Activated naive CD8-positive, alpha-beta T cell treated with anti-CD3 and anti-CD28 coated beads, Interleukin-2, amount 50 U/mL, for 16 hours (primary cell): ENCODE measurements around the gene UTS2R.

Source experiments
- DNase-seq: peaks from one replicate; pipeline ENCODE4 v3.0.0-alpha.2; 2020; ENCODE audit warnings: low read depth, low spot score

Gene UTS2R

DNA sequence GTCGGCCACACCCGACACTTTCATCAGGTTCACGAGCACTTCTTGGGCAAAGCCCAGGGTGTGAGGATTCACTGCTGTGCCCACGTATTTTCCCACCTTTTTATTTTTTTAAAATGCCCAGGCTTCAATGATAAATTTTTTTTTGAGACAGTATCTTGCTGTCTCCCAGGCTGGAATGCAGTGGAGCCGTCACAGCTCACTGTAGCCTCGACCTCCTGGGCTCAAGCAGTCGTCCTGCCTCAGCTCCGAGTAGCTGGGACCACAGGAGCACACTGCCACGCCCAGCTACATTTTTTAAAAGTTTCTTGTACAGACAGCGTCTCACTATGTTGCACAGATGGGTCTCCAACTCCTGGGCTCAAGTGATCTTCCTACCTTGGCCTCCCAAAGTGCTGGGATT lies 17.8 kb downstream of the UTS2R start:
- no peak for DNase-seq

DNA sequence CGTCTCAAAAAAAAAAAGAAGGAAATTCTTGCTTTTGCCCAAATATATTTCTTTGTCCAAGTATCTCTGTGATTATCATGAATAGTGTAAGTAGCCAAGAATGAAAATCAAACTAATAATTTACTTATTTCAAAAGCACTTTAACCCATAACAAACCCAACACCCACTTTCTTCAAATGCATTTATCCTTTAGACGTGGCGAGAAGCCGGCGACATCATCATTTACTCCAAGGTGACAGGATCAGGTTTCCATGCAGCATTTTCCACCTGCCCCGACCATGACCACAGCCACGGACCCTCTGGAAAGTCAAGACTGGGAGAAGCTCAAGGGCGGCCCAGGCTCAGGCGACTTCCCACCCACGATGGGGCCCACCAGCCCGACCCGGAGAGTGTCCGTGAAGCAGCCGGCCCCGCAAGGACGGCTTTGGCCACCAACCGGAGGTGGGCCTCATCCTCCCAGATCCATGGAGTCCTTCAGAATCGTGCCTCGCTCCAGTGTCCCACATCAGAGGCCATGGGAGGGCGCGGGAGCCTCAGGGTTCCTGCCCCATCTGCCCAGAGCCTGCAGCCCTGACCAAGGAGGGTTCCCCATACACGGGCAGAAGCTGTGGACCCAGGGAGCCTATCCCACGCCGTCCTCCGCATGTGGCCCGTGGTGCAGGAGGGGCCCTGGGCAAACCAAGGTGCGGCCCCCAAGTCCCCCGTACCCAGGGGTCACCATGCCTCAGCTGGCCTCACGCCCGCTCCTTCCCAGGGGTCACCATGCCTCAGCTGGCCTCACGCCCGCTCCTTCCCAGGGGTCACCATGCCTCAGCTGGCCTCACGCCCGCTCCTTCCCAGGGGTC lies 18.7 kb downstream of the UTS2R start:
- DNase-seq: no peak

DNA sequence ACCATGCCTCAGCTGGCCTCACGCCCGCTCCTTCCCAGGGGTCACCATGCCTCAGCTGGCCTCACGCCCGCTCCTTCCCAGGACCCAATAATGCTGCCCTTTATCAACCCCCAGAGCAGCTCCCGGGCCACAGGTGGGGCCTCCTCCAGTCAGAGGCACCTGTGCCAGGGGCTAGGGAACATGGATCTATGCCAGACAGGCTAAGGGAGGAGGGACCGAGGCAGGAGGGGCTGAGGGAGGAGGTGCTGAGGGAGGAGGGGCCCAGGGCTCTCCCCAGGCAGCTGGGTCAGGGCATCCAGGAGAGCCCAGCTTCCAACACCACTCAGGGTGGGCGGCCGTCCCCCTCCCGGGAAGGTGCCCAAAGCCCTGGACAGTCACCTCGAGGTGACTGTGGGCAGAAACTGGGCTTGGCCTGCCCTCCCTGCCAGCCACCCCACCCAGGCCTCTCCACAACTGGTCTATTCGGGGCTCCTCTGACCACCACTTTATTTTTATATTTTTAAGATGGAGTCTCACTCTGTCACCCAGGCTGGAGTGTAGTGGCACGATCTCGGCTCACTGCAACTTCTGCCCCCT lies 19.4 kb downstream of the UTS2R start:
- DNase-seq: no peak

DNA sequence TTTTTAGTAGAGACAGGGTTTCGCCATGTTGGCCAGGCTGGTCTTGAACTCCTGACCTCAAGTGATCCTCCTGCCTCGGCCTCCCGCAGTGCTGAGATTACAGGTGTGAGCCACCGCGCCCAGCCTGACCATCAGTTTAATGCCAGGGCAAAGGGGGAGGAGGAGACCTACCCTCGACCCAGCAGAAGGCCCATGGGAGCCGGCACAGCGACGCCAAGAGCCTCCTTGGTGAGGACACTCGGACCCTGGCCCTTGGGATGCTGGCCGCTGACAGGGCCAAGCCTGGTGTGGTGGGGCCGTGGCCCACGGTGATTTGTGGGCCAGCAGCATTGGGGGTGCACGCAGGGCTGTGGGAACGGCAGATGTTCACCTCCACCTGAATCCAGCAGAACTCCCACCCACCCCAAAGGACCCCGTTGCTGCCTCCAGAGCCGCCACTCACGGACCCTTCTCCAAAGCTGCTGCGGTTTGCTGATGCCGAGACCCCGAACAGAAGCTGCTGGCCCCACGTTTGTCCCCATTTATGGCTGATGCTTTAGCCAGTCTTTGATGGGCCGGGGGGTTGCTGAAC lies 20.0 kb downstream of the UTS2R start:
- DNase-seq: no peak

DNA sequence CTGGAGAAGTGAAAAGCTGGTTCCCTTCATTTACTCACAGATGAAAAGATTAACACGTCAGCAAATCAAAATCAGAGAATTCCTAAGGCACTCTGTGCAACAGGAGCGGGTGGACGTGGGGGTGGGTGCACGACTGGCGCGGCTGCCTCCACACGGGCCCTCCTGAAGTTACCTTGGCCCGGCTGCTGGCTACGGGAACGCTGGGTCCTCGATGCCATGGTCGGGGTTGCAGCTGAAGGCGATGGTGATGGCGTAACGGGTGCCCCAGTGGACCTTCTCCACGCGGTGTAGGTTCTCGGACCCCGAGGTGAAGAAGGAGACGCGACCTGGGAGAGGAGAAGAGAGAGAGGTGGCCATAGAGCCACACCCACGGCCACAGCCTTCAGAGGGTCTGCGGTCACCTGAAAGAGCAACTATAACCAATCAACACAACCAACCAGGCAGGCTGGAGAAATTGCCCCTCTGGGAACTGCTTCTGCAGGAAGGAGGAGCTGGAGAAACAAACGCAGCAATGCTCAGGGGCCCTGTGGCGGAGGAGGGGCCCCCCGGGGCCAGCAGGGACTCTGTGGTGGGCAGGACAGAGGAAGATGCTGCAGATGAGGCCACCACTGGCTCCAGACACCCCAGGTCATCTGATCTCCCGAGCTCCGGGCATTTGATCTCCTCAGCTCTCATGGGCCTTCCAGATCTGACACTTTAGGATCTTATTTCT lies 20.8 kb downstream of the UTS2R start:
- DNase-seq: no peak

DNA sequence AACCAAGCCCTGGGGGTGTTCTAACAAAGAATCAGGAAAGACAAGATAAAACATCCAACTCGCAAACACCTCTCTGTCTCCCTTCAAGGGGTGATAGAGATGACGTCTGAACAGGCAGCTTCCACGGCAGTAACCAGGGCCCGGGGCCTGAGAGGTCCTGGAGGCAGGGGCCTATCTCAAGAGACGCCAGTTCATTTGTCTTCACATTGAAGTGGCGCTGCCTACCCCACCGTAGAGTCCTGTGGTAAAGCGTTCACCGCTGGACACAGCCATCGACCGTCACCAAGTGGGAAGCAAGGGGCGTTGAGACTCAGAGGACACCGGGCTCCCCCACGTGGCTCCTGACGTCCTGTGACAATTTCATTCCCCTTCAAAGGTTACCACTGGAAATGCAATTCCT lies 21.4 kb downstream of the UTS2R start:
- DNase-seq: no peak

DNA sequence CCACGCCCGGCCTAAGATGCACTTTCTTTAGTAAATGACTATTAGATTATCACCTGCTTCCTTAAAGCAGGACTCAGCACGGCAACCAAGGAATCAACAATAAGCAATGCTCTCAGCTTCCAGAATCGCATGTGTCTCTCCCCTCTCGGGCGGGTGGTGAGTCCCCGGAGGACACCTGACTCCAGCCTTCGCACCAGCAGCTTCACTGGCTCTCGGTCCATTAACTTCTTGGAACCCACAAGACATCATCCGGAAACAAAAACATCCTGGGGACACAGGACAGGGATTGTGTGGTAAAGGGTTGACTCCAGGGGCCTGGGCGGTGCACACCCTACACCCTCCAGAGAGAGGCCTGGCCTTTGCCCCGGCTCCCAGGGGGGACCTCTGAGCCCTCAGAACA lies 22.7 kb downstream of the UTS2R start:
- DNase-seq: no peak

DNA sequence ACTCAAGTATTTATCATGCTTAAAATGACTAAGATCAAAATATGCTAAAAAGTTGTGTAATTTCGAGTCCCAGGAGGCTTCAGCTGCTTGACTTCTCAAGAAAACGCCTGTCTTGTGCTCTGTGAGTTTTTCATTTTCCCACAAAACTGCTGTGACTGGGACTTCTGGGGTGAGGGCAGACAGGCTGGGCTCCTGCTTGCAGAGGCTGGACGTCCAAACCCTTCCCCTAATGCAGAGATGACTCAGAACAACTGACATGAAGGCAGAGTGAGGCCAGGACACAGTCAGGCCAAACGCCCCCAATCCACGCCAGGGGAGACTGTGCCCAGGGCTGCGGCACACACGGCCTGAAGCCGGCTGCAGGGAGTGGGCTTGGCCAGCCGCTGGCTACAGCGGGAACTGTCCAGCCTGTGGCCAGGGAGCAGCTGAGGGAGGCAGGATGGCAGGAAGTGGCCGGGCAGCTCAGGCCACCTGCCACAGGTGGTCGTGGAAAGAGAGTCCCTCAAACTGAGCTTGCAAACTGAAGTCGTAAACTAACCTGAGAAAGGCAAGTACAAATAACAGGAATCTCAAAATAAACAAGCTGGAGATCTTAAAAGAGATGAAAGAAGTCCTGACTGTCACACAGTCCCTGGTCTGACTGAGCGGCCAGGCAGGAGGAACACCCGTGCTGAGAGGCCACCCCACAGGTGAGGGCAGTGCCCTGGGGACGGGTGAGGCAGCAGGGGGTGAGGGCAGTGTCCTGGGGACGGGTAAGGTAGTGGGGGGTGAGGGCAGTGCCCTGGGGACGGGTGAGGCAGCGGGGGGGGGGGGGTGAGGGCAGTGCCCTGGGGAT lies 25.3 kb downstream of the UTS2R start:
- DNase-seq: no peak

DNA sequence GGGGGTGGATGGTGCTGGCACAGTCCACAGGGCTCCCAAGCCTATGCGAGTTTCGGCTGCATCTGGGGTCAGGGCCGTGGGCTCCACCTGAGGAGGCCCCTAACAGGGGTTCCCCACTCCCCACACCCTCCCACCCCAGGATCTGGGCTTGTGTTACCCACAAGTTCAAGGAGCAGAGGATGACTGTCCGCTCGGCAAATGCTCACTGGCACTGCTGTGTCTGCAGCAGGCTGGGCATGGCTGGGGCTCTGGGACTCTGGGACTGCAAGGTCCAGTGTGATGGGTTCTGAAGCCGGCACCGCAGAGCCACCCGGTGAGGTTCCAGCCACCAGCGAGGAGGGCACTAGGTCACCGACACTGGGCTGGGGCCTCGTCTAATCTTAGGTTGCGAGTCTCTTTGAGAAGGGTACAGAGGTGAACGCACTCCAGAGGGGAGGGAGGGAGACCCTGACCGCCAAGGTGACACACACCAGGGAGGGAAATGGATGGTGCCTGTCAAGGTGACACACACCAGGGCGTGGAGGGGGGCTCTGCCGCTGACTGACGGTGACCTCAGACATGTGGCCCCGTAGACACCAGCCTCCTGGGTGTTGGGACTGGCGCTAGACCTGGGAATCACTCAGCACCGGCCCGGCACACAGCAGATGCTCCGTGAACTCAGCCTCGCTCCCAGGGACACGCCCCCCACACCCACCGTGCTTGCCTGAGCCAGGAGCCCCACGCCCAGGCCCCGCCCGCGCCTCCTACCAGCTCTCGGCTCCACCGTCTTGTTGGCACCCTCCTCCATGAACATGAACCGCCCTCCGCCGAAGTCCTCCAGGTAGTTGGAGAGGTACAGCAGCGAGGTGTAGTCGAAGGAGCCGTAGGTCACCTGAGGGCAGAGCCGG lies 26.1 kb downstream of the UTS2R start:
- no peak for DNase-seq

DNA sequence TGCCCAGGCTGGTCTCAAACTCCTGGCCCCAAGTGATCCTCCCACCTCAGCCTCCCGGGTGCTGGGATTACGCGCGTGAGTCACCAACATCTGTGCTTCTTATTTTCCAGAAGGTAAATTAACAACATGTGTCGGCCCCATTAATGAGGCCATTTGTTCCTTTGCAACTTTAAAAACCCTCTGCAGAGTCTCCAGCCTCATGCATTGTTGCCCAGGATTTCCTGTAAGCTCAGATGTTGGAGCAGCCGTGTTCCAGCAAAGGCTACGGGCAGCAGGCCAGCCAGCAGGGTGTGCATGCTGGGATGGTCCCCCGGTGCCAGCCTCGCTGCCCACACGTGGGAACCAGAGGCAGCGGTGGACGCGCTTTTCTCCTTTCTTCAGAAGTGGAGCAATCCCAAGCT lies 27.5 kb downstream of the UTS2R start:
- no peak for DNase-seq

DNA sequence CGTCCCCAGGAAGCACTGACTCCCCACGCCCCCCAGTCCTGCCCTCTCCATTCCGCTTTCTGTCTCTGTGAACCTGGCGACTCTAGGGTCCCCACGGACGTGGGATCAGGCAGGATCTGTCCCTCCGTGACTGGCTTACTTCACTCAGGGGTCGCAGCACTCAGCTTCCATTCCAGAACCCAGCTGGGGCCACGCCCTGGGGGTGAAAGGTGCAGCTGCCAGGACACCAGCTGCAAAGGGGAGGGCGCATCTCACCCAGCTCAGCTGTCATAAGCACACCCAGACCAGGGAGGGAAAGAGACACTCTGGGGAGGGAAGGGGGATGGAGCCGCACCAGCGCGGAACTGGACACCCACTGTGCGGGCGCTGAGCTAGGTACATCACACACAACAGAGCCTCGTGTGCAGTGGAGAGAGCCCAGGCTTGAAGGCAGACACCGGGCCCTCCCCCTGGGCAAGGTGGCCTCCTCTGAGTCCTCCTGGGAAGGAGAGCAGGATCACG lies 28.1 kb downstream of the UTS2R start:
- no peak for DNase-seq

DNA sequence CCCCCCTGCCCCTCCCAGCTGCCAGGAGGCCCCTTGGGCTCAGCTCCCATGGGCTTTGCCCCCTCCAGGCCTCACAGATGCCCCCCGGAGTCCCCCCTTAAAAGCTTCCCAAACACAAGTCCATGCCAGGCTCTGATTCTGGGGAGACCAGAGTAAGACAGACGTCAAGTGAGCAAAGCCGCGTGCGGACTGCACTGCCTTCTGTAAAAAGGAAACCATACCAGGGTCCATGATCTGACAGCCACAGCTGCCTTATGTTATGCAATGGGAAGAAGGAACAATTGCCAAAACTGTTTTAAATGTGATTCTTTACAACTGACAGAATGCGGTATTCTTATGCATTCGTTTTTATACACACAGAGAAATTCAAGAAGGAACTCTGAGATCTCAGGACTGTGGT lies 28.6 kb downstream of the UTS2R start:
- DNase-seq: no peak

DNA sequence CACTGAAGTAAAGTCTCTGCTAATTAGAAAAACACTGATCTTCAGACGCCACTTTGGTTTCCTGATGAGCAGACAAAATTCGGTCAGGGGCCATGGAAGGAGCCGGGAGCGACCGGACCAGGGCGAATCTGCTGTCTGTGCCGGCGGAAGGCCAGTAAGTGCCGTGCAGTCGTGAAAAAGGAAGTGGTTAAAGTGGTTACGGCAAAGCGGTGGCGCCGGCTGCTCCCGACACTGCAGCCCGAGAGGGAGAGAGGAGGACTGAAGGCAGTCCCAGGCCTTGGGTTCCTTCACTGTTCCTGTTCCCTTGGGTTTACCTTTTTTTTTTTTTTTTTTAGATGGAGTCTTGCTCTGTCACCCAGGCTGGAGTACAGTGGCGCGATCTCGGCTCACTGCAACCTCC lies 29.3 kb downstream of the UTS2R start:
- DNase-seq: no peak

DNA sequence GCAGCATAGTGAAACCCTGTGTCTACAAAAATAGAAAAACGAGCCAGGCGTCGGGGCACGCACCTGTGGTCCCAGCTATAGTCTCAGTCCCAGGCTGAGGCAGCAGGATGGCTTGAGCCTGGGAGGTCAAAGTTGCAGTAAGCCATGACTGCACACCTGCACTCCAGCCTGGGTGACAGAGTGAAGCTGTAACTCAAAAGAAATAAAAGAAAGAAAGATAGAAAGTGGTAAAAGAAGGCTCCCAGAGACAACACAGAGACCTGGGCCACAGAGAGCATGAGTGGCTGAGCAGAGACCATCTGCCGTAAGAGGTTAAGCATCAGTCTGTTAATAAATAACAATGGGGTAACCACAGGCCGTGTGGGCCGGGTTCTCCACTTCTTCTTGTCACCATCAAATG lies 31.3 kb downstream of the UTS2R start:
- no peak for DNase-seq

DNA sequence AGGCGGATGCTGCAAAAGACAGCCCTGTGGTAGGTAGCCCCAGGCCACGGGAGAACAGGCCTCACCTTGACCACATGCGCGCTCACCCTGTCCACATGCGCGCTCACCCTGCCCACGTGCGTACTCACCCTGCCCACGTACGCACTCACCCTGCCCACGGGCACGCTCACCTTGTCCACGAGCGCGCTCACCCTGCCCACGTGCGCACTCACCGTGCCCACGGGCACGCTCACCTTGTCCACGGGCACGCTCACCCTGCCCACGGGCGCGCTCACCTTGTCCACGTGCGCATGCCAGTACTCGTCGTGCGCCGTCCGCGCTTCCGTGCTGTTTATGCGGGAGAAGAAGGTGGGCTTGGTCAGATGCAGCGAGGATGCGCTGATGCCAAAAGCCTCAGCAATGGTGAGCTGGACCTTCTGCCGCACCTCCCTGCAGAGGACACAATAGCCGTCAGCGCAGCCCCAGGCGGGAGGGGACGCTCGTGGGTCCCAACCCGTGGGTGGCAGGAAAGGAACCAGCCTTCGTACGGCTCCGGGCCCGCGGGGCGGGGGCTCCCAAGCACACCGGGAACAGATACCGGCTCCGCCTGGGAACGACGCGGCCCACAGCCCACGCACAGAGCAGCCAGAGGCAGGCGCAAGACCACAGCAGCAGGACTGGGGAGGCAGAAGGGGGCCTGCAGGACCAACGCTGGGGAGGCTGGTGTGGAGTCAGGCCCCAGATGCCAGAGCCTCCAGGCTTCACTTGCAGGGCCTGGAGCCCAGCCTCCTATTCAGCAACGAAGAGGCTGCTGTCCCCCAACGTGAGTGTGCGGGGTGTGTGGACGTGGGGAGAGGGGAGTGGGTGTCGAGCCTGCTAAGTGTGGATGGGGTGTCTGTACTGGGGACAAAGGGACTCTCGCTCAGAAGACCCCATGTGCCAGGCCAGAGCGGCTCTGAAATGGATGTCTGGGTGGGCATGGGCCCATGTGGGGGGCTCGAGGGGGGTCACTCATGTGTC lies 32.4 kb downstream of the UTS2R start:
- no peak for DNase-seq

DNA sequence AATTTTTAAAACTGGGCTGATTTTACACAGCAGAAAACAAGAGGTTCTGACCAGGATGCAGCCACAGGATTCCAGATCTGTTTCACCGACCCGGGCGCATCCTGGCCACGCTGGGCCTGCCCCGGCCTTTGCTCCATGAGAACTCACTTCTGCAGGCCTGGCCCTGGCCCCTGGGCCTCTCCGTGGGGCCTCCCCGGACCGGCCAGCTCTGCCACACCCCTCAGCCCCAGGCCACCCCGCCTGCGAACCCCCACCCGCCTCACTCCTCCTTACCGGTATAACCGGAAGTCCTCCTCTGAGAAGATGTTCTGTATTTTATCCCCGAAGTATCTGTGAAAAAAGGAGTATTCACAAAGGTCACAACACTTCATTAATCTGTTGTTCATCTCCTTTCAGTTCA lies 33.5 kb downstream of the UTS2R start:
- DNase-seq: no peak

DNA sequence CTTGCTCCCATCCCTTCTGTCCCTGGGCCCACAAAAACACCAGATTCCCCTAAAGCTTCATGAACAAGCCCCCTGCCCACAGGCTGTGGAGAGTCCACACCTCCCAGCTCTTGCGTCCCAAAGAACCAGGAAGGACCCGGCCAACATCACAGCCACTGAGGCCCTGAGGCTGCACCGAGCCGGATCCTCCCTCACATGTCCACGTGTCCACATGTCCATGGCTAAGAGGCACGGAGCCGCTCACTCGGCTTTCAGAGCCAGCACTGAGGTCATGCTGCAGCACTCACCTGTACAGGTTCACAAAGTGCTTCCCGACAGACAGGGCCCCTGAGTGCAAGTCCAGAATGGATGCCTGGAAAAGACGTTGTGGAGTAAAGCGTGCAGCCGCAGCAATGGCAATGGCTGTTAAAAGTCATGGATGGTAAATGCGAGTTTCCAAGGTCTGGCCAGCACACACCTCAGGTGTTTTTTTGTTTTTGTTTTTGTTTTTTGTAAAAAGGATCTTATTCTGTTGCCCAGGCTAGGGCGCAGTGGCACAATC lies 34.6 kb downstream of the UTS2R start:
- DNase-seq: no peak

DNA sequence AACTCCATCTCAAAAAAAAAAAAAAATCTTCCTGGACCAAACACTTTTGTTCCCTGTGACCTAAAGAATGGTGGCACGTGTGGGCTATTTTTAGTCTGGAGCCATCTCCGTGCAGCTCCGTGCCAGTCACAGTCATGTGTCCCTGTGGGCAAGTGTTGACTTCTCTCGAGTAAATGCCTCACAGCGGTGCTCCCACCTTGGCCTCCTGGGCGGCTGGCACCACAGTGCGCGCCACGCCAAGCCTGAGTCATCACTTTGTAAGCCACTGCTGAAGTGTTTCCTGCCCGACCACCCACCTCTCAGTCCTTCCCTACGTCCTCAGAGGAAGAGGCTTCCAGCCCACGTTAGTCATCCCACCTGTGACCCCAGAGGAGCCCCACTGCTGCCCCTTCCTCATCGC lies 35.7 kb downstream of the UTS2R start:
- no peak for DNase-seq
